ENCODE results near the gene GPHA2. TPM values are rescaled to one million over a fixed set of nuclear protein-coding genes. Genes with fewer than 3 reads are reported as not detected.

Gene GPHA2
- total RNA-seq, 2 experiments from 2014 or later: not detected

GRCh38 chr11:64925536-64926436 lies 9.9 kb downstream of the GPHA2 start:
- Mint-ChIP-seq H3K27ac (no peak overlapping the region), H3K4me3 (peak overlapping the region; percentile 76), H3K36me3 (ENCODE audit: low read depth) (no peaks in the 10 kb centered on the region), H3K4me1 (ENCODE audit: low read depth) (peaks cover 19% of the 10 kb centered on the region), H3K27me3 (ENCODE audit: low read depth) (no peaks in the 10 kb centered on the region), H3K9me3 (no peaks in the 10 kb centered on the region)
- CTCF ChIA-PET: interaction anchor here (0.6 kb wide), 1 partner anchor 1505 kb away, joined by 3 read pairs; no protein-coding TSS in a partner anchor
- intact Hi-C loops (cut with micrococcal nuclease): loop anchor here (1.0 to 2.0 kb wide), 3 partner anchors 8 to 147 kb away; partner anchors contain the start of genes ATG2A and SF1
- DNase-seq: no peak

- H3K27ac Mint-ChIP-seq: no peak overlapping the region
- intact Hi-C loops (cut with micrococcal nuclease): loop anchor here (1.0 to 2.0 kb wide), 6 partner anchors 8 to 146 kb away; partner anchors contain the start of genes ATG2A and SF1
- peak overlapping the region; percentile 76 for H3K4me3 Mint-ChIP-seq
- no peaks in the 10 kb centered on the region for H3K27me3 Mint-ChIP-seq (ENCODE audit: low read depth)
- DNase-seq: peak; percentile 57
- CTCF ChIA-PET: interaction anchor here (1.6 kb wide), 1 partner anchor 76 kb away, joined by 4 read pairs; no protein-coding TSS in a partner anchor
- H3K4me1 Mint-ChIP-seq (ENCODE audit: low read depth): peaks cover 19% of the 10 kb centered on the region
- H3K9me3 Mint-ChIP-seq: no peaks in the 10 kb centered on the region
- H3K36me3 Mint-ChIP-seq (ENCODE audit: low read depth): no peaks in the 10 kb centered on the region
Measured at GRCh38 chr11:64924910-64925284, 10.8 kb downstream of the GPHA2 start.

GRCh38 chr11:64923944-64924909 lies 11.5 kb downstream of the GPHA2 start, which contains the start of gene PPP2R5B:
Gene PPP2R5B, plus strand, starts transcription at chr11:64924689. Its CDS starts 1,046 bp downstream, at chr11:64925735.
- H3K36me3 Mint-ChIP-seq (ENCODE audit: low read depth): no peaks in the 10 kb centered on the region
- H3K27ac Mint-ChIP-seq: peak within 1 kb of the TSS; percentile 93
- peak within 1 kb of the TSS; percentile 87 for H3K4me3 Mint-ChIP-seq
- intact Hi-C loops (cut with micrococcal nuclease): loop anchor here (1.0 to 2.0 kb wide), 5 partner anchors 46 to 145 kb away; partner anchors contain the start of gene SF1
- peak; percentile 92 for DNase-seq
- H3K4me1 Mint-ChIP-seq (ENCODE audit: low read depth): peaks cover 19% of the 10 kb centered on the region
- no peaks in the 10 kb centered on the region for H3K27me3 Mint-ChIP-seq (ENCODE audit: low read depth)
- H3K9me3 Mint-ChIP-seq: no peaks in the 10 kb centered on the region
- CTCF ChIA-PET: interaction anchor here (1.6 kb wide), 1 partner anchor 76 kb away, joined by 4 read pairs; no protein-coding TSS in a partner anchor

DNA sequence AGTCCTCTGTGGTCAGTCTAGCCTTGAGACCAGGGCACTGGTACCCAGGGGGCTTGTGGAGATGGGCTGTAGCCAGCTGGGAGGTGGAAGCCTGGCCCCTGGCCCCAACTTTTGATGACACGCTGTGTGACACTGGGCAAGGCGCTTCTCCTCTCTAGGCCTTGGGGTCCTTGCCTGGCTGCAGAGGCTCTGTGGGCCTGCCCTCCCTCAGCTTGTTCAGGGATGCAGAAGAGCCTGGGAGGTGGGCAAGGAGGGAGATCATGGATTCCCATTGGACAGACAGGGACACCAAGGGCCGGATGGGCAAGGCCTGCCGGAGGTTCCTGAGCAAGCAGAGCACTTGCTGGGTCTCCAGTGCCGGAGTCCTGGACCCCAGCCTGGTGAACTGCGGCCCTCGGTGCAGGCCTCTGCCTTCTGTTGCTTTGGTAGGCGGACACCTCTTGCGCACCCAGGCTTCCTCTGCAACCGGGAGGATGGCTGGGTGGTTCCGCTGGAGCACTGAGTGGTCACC lies 12.5 kb downstream of the GPHA2 start:
- intact Hi-C loops (cut with micrococcal nuclease): no loop called here
- H3K36me3 Mint-ChIP-seq (ENCODE audit: low read depth): no peaks in the 10 kb centered on the region

GRCh38 chr11:64921384-64921783 lies 14.3 kb downstream of the GPHA2 start:
- Mint-ChIP-seq H3K36me3 (ENCODE audit: low read depth) (no peaks in the 10 kb centered on the region), H3K9me3 (no peaks in the 10 kb centered on the region), H3K27ac (no peak overlapping the region), H3K4me3 (no peak overlapping the region), H3K4me1 (ENCODE audit: low read depth) (peaks cover 31% of the 10 kb centered on the region), H3K27me3 (ENCODE audit: low read depth) (no peaks in the 10 kb centered on the region)
- no peak for DNase-seq
- CTCF ChIA-PET: no interaction called here
- intact Hi-C loops (cut with micrococcal nuclease): no loop called here

More for the DNA sequence above, 12.5 kb downstream of the GPHA2 start:
- H3K27ac Mint-ChIP-seq: no peak overlapping the region
- CTCF ChIA-PET: interaction anchor here (0.6 to 1.0 kb wide), 2 partner anchors 28 to 160 kb away, joined by 3 read pairs; no protein-coding TSS in a partner anchor
- H3K9me3 Mint-ChIP-seq: no peaks in the 10 kb centered on the region
- H3K27me3 Mint-ChIP-seq (ENCODE audit: low read depth): no peaks in the 10 kb centered on the region
- no peak overlapping the region for H3K4me3 Mint-ChIP-seq
- H3K4me1 Mint-ChIP-seq (ENCODE audit: low read depth): peaks cover 19% of the 10 kb centered on the region
- DNase-seq: no peak

DNA sequence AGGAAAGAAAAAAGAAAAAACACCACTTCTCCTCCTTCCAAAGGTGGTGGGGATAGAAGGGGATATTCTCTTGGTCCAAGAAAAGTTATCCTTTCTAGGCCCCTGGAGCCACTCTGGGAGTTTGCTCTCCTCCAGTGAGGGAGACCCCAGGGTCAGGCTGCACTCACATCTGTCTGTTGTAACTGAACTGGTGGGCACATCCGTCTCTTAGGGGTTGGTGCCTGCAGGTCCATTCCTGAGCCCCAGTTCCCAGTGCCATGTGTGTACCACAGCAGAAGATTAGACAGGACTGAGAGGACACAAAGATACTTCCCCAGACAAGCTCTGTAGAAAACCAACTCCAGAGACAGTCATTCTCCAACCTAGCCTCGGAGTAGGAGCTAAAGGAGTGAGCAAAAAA lies 15.6 kb downstream of the GPHA2 start:
- DNase-seq: no peak
- no peaks in the 10 kb centered on the region for H3K36me3 Mint-ChIP-seq (ENCODE audit: low read depth)
- H3K9me3 Mint-ChIP-seq: no peaks in the 10 kb centered on the region
- H3K4me1 Mint-ChIP-seq (ENCODE audit: low read depth): peaks cover 35% of the 10 kb centered on the region
- H3K27ac Mint-ChIP-seq: no peak overlapping the region
- intact Hi-C loops (cut with micrococcal nuclease): no loop called here
- no peak overlapping the region for H3K4me3 Mint-ChIP-seq
- CTCF ChIA-PET: no interaction called here
- no peaks in the 10 kb centered on the region for H3K27me3 Mint-ChIP-seq (ENCODE audit: low read depth)

GRCh38 chr11:64919627-64920026 lies 16.1 kb downstream of the GPHA2 start:
- no peaks in the 10 kb centered on the region for H3K9me3 Mint-ChIP-seq
- H3K4me3 Mint-ChIP-seq: no peak overlapping the region
- intact Hi-C loops (cut with micrococcal nuclease): loop anchor here (5.0 kb wide), 1 partner anchor 163 kb away; the partner anchor contains the start of genes CDCA5 and ZFPL1
- CTCF ChIA-PET: no interaction called here
- DNase-seq: no peak
- H3K4me1 Mint-ChIP-seq (ENCODE audit: low read depth): peaks cover 33% of the 10 kb centered on the region
- no peaks in the 10 kb centered on the region for H3K27me3 Mint-ChIP-seq (ENCODE audit: low read depth)
- no peaks in the 10 kb centered on the region for H3K36me3 Mint-ChIP-seq (ENCODE audit: low read depth)
- H3K27ac Mint-ChIP-seq: no peak overlapping the region

GRCh38 chr11:64918017-64918416 lies 17.7 kb downstream of the GPHA2 start:
- CTCF ChIA-PET: interaction anchor here (0.6 to 1.0 kb wide), 4 partner anchors 13 to 71 kb away, joined by 3 to 4 read pairs (median 3); no protein-coding TSS in a partner anchor
- no peaks in the 10 kb centered on the region for H3K36me3 Mint-ChIP-seq (ENCODE audit: low read depth)
- intact Hi-C loops (cut with micrococcal nuclease): loop anchor here (1.0 to 5.0 kb wide), 2 partner anchors 90 to 164 kb away; partner anchors contain the start of genes CDCA5 and ZFPL1
- no peaks in the 10 kb centered on the region for H3K9me3 Mint-ChIP-seq
- peaks cover 25% of the 10 kb centered on the region for H3K4me1 Mint-ChIP-seq (ENCODE audit: low read depth)
- peak overlapping the region; percentile 87 for H3K4me3 Mint-ChIP-seq
- H3K27me3 Mint-ChIP-seq (ENCODE audit: low read depth): no peaks in the 10 kb centered on the region
- H3K27ac Mint-ChIP-seq: peak overlapping the region; percentile 81
- peak; percentile 36 for DNase-seq

DNA sequence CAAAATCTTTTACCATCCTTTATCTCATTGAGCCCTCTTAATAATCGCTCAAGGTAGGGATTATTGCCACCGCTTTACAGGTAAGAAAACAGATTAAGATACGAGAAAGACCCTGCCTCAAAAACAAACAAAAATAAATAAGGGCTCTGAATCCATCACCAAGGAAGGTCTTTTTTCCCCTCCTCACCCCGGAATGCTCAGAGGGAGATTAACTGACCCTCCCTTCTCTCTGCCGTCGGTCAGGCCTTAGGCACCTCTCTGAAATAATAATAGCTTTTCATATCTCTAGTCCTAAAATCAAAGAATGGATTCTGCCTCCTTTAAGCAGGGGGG lies 18.1 kb downstream of the GPHA2 start:
- intact Hi-C loops (cut with micrococcal nuclease): loop anchor here (1.0 to 5.0 kb wide), 9 partner anchors 8 to 199 kb away; partner anchors contain the start of genes ARL2, CDCA5, EHD1 and SF1
- H3K4me3 Mint-ChIP-seq: peak overlapping the region; percentile 87
- no peaks in the 10 kb centered on the region for H3K9me3 Mint-ChIP-seq
- H3K4me1 Mint-ChIP-seq (ENCODE audit: low read depth): peaks cover 25% of the 10 kb centered on the region
- H3K36me3 Mint-ChIP-seq (ENCODE audit: low read depth): peaks cover under 1% of the 10 kb centered on the region
- CTCF ChIA-PET: interaction anchor here (0.6 to 1.0 kb wide), 3 partner anchors 13 to 70 kb away, joined by 3 to 4 read pairs (median 3); no protein-coding TSS in a partner anchor
- H3K27ac Mint-ChIP-seq: peak overlapping the region; percentile 81
- H3K27me3 Mint-ChIP-seq (ENCODE audit: low read depth): no peaks in the 10 kb centered on the region
- no peak for DNase-seq

- H3K36me3 Mint-ChIP-seq (ENCODE audit: low read depth): peaks cover 1% of the 10 kb centered on the region
- no peaks in the 10 kb centered on the region for H3K27me3 Mint-ChIP-seq (ENCODE audit: low read depth)
- H3K4me1 Mint-ChIP-seq (ENCODE audit: low read depth): peaks cover 25% of the 10 kb centered on the region
- intact Hi-C loops (cut with micrococcal nuclease): loop anchor here (1.0 to 5.0 kb wide), 9 partner anchors 8 to 200 kb away; partner anchors contain the start of genes ARL2, CDCA5, EHD1 and SF1
- CTCF ChIA-PET: interaction anchor here (0.6 to 1.0 kb wide), 4 partner anchors 14 to 70 kb away, joined by 3 to 4 read pairs (median 4); no protein-coding TSS in a partner anchor
- no peaks in the 10 kb centered on the region for H3K9me3 Mint-ChIP-seq
- peak within 1 kb of the TSS; percentile 87 for H3K4me3 Mint-ChIP-seq
- peak within 1 kb of the TSS; percentile 81 for H3K27ac Mint-ChIP-seq
- peak; percentile 99 for DNase-seq
Measured at GRCh38 chr11:64916775-64917662, 18.7 kb downstream of the GPHA2 start, which contains the start of gene ATG2A. Gene ATG2A, minus strand, starts transcription at chr11:64917209. Its CDS starts 74 bp downstream, at chr11:64917135.
